A549 treated with AZD9567 at 1 μM for 4 hours (cell line): ENCODE results near the gene TDRD7. TPM values are rescaled to one million over a fixed set of nuclear protein-coding genes. Genes with fewer than 3 reads are reported as not detected.

ENCODE experiments used
- total RNA-seq: library from RNA; stranded (reverse); fragments of 200-300 nt; extraction: Qiagen RNA extraction; gene quantifications from 5 replicates; pipeline ENCODE4 v1.2.3, GENCODE V29; 2022; ENCODE audit not compliant: insufficient read depth

The TDRD7 gene, protein sequence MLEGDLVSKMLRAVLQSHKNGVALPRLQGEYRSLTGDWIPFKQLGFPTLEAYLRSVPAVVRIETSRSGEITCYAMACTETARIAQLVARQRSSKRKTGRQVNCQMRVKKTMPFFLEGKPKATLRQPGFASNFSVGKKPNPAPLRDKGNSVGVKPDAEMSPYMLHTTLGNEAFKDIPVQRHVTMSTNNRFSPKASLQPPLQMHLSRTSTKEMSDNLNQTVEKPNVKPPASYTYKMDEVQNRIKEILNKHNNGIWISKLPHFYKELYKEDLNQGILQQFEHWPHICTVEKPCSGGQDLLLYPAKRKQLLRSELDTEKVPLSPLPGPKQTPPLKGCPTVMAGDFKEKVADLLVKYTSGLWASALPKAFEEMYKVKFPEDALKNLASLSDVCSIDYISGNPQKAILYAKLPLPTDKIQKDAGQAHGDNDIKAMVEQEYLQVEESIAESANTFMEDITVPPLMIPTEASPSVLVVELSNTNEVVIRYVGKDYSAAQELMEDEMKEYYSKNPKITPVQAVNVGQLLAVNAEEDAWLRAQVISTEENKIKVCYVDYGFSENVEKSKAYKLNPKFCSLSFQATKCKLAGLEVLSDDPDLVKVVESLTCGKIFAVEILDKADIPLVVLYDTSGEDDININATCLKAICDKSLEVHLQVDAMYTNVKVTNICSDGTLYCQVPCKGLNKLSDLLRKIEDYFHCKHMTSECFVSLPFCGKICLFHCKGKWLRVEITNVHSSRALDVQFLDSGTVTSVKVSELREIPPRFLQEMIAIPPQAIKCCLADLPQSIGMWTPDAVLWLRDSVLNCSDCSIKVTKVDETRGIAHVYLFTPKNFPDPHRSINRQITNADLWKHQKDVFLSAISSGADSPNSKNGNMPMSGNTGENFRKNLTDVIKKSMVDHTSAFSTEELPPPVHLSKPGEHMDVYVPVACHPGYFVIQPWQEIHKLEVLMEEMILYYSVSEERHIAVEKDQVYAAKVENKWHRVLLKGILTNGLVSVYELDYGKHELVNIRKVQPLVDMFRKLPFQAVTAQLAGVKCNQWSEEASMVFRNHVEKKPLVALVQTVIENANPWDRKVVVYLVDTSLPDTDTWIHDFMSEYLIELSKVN
- 10.4 to 13.6 TPM (median 12.4 TPM) in 5 replicates for total RNA-seq

DNA sequence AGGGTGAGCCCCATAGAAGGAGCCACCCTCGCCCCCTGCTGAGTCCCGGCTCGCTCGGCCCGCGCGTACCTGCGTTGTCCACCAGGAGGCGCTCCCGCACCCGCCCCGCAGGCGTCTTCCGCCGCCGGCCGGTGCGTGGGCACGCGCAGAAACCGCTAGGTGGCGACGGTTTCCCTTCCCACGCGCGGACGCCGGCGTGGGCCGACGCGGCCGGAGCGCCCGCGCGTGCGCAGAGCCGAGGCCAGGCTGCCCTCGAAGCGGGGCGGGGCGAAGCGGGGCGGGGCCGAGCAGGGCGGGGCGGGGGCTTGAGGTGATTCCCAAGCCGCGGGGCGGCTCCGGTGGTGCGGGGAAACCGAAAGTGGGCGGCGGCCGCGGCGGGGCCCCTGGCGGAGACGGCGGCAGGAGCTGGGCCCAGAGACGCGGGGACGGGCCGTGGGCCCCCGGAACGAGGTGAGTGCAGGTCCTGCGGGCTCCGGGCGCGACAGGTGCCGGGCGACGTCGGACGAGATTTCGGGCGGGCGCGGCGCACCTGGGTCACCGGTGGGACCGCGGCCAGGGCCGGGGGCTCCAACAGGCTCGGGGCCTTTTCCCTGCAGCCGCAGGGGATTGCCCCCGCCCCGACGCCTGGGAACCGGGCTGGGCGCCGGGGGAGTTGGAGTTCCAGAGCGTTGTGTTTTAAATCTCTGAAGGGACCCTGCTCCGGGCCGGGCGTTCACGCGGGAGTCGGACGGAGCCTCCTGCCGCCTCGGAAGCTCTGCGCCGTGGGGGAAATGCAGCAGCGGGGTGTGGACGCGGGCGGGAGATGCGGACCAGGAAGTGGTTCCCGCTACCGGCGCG lies at the start of gene TDRD7:
TDRD7 (plus strand) TSS at position 308 of the 837 bp plus-strand sequence. CDS start 16,370 bp downstream, outside the sequence.

DNA sequence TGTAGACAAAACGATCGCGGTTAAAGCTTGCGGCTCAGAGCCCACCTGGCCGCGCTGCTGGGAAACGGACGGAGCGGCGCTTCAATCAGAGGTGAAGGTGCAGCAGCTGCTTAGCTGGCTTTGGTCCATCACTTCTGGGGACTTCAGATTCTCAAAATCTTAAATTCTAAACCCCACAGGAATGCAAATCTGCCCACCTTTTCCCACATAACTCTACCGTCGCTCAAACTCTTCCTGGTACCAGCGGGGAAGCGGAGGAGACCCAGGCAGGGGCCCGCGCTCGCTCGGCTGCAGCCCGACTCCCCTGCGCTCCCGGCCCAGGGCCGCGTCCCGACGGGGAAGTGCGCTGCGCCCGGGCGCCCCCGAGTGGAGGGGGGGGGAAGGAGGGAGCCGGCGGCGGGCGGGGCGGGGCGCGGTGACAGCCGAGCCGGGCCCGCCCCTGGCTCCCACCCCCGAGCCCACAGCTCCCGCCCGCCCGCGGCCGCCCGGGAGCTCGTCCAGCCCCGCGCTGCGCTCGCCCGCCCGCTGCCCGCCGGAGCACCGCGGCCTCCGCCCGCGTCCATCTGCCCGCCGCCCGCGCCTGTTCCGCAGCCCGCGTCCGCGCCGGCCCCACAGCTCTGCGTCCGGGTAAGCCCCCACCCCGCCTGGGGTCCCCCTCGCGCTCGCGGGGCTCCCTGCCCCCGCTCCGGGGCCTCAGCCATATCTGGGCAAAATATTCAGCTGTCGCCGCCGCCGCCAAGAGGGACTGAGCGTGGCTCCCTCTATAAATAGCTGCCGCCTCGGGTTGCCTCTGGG lies 89.5 kb downstream of the TDRD7 start, which contains the start of gene TMOD1:
TMOD1 (plus strand) TSS at position 490 of the 795 bp plus-strand sequence. CDS start 22,523 bp downstream, outside the sequence.

Other genes with a start within 250 kb of the TDRD7 start
- gene CCDC180, start 104.4 kb upstream of the TDRD7 start, total RNA-seq = 0.33 to 0.87 TPM (median 0.50 TPM) in 4 of 5 replicates, not detected in the other
- 1.3 to 2.8 TPM (median 1.7 TPM) in 5 replicates for gene TMOD1, start 89.6 kb downstream of the TDRD7 start, total RNA-seq
- gene TSTD2, start 221.3 kb downstream of the TDRD7 start, total RNA-seq = 8.6 to 11.3 TPM (median 10.2 TPM) in 5 replicates
- gene NCBP1, start 221.7 kb downstream of the TDRD7 start, total RNA-seq = 25.1 to 26.5 TPM (median 26.2 TPM) in 5 replicates